HepG2 (cell line): ENCODE results near the gene NDUFAF3. TPM values are rescaled to one million over a fixed set of nuclear protein-coding genes. Genes with fewer than 3 reads are reported as not detected.
A peak's percentile ranks its signal among the peaks of the same experiment; 100 is the strongest.

Experiments used
- ATAC-seq: fragments of 200-7000 bp; cut with Tn5 transposase; 3 replicates; pipeline ENCODE4 v1.9.1; 2020; ENCODE audit warnings: mild to moderate bottlenecking, moderate library complexity
- BruUV-seq: library from RNA; stranded (reverse); fragments of 400-500 nt; replicated peaks from 2 replicates; lab custom pipeline; 2021; lab: Mats Ljungman, UMichigan
- CTCF ChIA-PET: fragments of 300-600 bp; formaldehyde crosslinking; extraction: SDS; loops from one replicate; lab custom pipeline; 2021; ENCODE audit warnings: low total read pairs, inconsistent platforms, low intra/inter-chr PET ratio; lab: Yijun Ruan, JAX
- POLR2A ChIA-PET: fragments of 350-600 bp; sonication (Branson Sonifier 250); formaldehyde crosslinking; loops from one replicate; lab custom pipeline; 2020; ENCODE audit warnings: antibody characterized with exemption, inconsistent platforms; lab: Yijun Ruan, JAX
- DNase-seq: peaks from one replicate; pipeline ENCODE4 v3.0.0-alpha.2; 2015; ENCODE audit warnings: low spot score
- FAIRE-seq: peaks from 3 replicates; lab custom pipeline; 2011; peaks lifted over from hg19 to GRCh38; lab: Jason Lieb, UNC
- H2AFZ ChIP-seq: one replicate; pipeline ENCODE4 v1.6.1; 2011; ENCODE audit warnings: low read length, inconsistent platforms
- H3K27ac ChIP-seq: fragments of 300-600 bp; 3 replicates; pipeline ENCODE4 v1.8.0; 2011; ENCODE audit warnings: mixed run types, mild to moderate bottlenecking, mixed read lengths, low read length, inconsistent platforms; ENCODE audit not compliant: insufficient read depth; ENCODE audit errors: extremely low read length
- H3K27me3 ChIP-seq, 2 experiments: fragments of 200-600 bp in 1 of 2; 2 replicates in 1 of 2; 3 replicates in 1 of 2; pipeline versions ENCODE4 v1.6.0 to v1.8.0; 2011; ENCODE audit warnings: low read length in 2 of 2, mild to moderate bottlenecking in 2 of 2, moderate library complexity in 2 of 2, inconsistent platforms in 1 of 2; ENCODE audit not compliant: insufficient read depth in 2 of 2, control insufficient read depth in 1 of 2
- H3K36me3 ChIP-seq, 2 experiments: fragments of 200-600 bp in 1 of 2; replicated peaks in 1 of 2; 2 replicates in 1 of 2; 3 replicates in 1 of 2; pipeline versions ENCODE4 v1.5.1 to v1.8.0; 2011; ENCODE audit warnings: low read length in 2 of 2, inconsistent platforms in 1 of 2; ENCODE audit not compliant: insufficient read depth in 2 of 2, control insufficient read depth in 1 of 2
- H3K4me1 ChIP-seq: 2 replicates; pipeline ENCODE4 v1.5.1; 2012; ENCODE audit warnings: low read length, inconsistent platforms; ENCODE audit not compliant: insufficient read depth
- H3K4me2 ChIP-seq: 2 replicates; pipeline ENCODE4 v1.6.0; 2011; ENCODE audit warnings: low read depth, low read length, inconsistent platforms
- H3K4me3 ChIP-seq, 3 experiments: fragments of 200-600 bp in 1 of 3; sonication (generic), shearing (Covaris generic) in 1 of 3; replicated peaks in 1 of 3; 2 replicates each; pipeline ENCODE4 v1.5.1; 2011 to 2016; ENCODE audit warnings: low read length in 3 of 3, inconsistent platforms in 2 of 3, low read depth in 2 of 3, mild to moderate bottlenecking in 2 of 3, control low read depth in 1 of 3, mixed read lengths in 1 of 3; ENCODE audit not compliant: insufficient read depth in 1 of 3
- H3K79me2 ChIP-seq: one replicate; pipeline ENCODE4 v1.6.1; 2011; ENCODE audit warnings: low read length, inconsistent platforms; ENCODE audit not compliant: insufficient read depth
- H3K9ac ChIP-seq: 2 replicates; pipeline ENCODE4 v1.6.0; 2011; ENCODE audit warnings: mild to moderate bottlenecking, low read depth, low read length, inconsistent platforms; ENCODE audit not compliant: insufficient read depth
- H3K9me3 ChIP-seq: 2 replicates; pipeline ENCODE4 v1.5.1; 2012; ENCODE audit warnings: mild to moderate bottlenecking, low read length
- H4K20me1 ChIP-seq: 2 replicates; pipeline ENCODE4 v1.6.0; 2011; ENCODE audit warnings: inconsistent platforms, mild to moderate bottlenecking, low read length, moderate library complexity; ENCODE audit not compliant: insufficient read depth
- BORCS8-MEF2B ChIP-seq: sonication (generic); formaldehyde crosslinking; IDR thresholded peaks from 2 replicates; pipeline ENCODE4 v1.8.0; 2022; ENCODE audit warnings: mild to moderate bottlenecking, missing genetic modification reagents
- CREM ChIP-seq, 2 experiments: sonication (generic) in 1 of 2; formaldehyde crosslinking in 1 of 2; IDR thresholded peaks; 2 replicates each; pipeline versions ENCODE4 v1.4.0 to v1.6.1; 2016 to 2020; ENCODE audit warnings: antibody characterized with exemption in 1 of 2, mild to moderate bottlenecking in 1 of 2, missing genetic modification reagents in 1 of 2
- FOXP1 ChIP-seq, 2 experiments: fragments of 450-650 bp in 1 of 2; IDR thresholded peaks; 2 replicates each; pipeline ENCODE4 v1.6.1; 2017 to 2018; ENCODE audit warnings: antibody characterized with exemption in 1 of 2
- GABPB1 ChIP-seq: IDR thresholded peaks from 2 replicates; pipeline ENCODE4 v1.6.1; 2016; ENCODE audit warnings: mild to moderate bottlenecking, missing genetic modification reagents, moderate library complexity, missing compliant biosample characterization
- HCFC1 ChIP-seq: fragments of 150-350 bp; IDR thresholded peaks from 2 replicates; pipeline ENCODE4 v1.6.1; 2014; ENCODE audit warnings: low read depth, low read length
- HNRNPLL ChIP-seq: fragments of 200-400 bp; formaldehyde crosslinking; IDR thresholded peaks from 2 replicates; pipeline ENCODE4 v1.6.1; 2017; ENCODE audit warnings: mild to moderate bottlenecking, low read depth, low read length; ENCODE audit not compliant: poor library complexity, severe bottlenecking
- KDM4B ChIP-seq: sonication (generic); formaldehyde crosslinking; IDR thresholded peaks from 2 replicates; pipeline ENCODE4 v1.4.0; 2020; ENCODE audit warnings: missing genetic modification reagents
- KDM5A ChIP-seq: fragments of 200-600 bp; sonication (generic); IDR thresholded peaks from 2 replicates; pipeline ENCODE4 v1.7.0; 2018; ENCODE audit warnings: antibody characterized with exemption, mild to moderate bottlenecking, low read length, borderline replicate concordance
- KMT2A ChIP-seq: sonication (generic); formaldehyde crosslinking; IDR thresholded peaks from 2 replicates; pipeline ENCODE4 v1.4.0; 2020; ENCODE audit warnings: missing genetic modification reagents
- MED13 ChIP-seq: sonication (generic); formaldehyde crosslinking; IDR thresholded peaks from 2 replicates; pipeline ENCODE4 v1.5.0; 2020; ENCODE audit warnings: missing genetic modification reagents
- NFKB2 ChIP-seq: sonication (generic); formaldehyde crosslinking; IDR thresholded peaks from 2 replicates; pipeline ENCODE4 v1.4.0; 2020; ENCODE audit warnings: missing genetic modification reagents, borderline replicate concordance
- NR2C2 ChIP-seq: sonication (generic); formaldehyde crosslinking; IDR thresholded peaks from 2 replicates; pipeline ENCODE4 v1.4.0; 2020; ENCODE audit warnings: missing genetic modification reagents, mild to moderate bottlenecking, moderate library complexity, borderline replicate concordance
- PHF20 ChIP-seq: sonication (generic); formaldehyde crosslinking; IDR thresholded peaks from 2 replicates; pipeline ENCODE4 v1.5.0; 2020; ENCODE audit warnings: mild to moderate bottlenecking, missing genetic modification reagents
- TAF1 ChIP-seq: sonication (generic); formaldehyde crosslinking; IDR thresholded peaks from 2 replicates; pipeline ENCODE4 v1.4.0; 2020; ENCODE audit warnings: missing genetic modification reagents
- XBP1 ChIP-seq: sonication (generic); formaldehyde crosslinking; IDR thresholded peaks from 2 replicates; pipeline ENCODE4 v1.5.0; 2020; ENCODE audit warnings: missing genetic modification reagents
- YEATS4 ChIP-seq: sonication (generic); formaldehyde crosslinking; IDR thresholded peaks from 2 replicates; pipeline ENCODE4 v1.4.0; 2020; ENCODE audit warnings: missing genetic modification reagents, borderline replicate concordance
- ZFP36L2 ChIP-seq: sonication (generic); formaldehyde crosslinking; IDR thresholded peaks from 2 replicates; pipeline ENCODE4 v1.4.0; 2020; ENCODE audit warnings: missing genetic modification reagents
- ZNF343 ChIP-seq: sonication (generic); formaldehyde crosslinking; IDR thresholded peaks from 2 replicates; pipeline ENCODE4 v1.4.0; 2020; ENCODE audit warnings: mild to moderate bottlenecking, missing genetic modification reagents
- WGBS: methylation state at CpG from one replicate; pipeline ENCODE4 v1.1.6; 2017; ENCODE audit warnings: low lambda C conversion rate; 5-methylcytosine and 5-hydroxymethylcytosine counted together
- in situ Hi-C: cut with HindIII; loops from 2 replicates; pipeline ENCODE4 v1.10.0; 2017; ENCODE audit warnings: low pct_unique_long_range_greater_than_20kb; ENCODE audit not compliant: extremely low pct_ligation_motif_present
- intact Hi-C: fragments of 100-400 bp; cut with micrococcal nuclease; formaldehyde crosslinking; loops from one replicate; pipeline ENCODE4 v1.10.0; 2022; ENCODE audit not compliant: unreplicated experiment
- polyA plus RNA-seq, 8 experiments: library from polyadenylated mRNA; depleted of rRNA in 3 of 8; stranded (reverse) in 7 of 8; unstranded in 1 of 8; fragments of >200 nt; fragmentation: Illumina TruSeq in 4 of 8; extraction: Trizol in 4 of 8; gene quantifications; 2 replicates each; pipeline versions ENCODE4 v1.2.1 to v1.2.3, GENCODE V29; 2011 to 2016; ENCODE audit warnings: low read depth in 4 of 8, missing spikeins in 1 of 8, mixed read lengths in 1 of 8; ENCODE audit not compliant: insufficient read depth in 1 of 8
- total RNA-seq, 5 experiments: library from RNA; depleted of rRNA; stranded (reverse); fragments of >200 nt; fragmentation: Illumina TruSeq; extraction: Trizol; gene quantifications; 2 replicates each; pipeline ENCODE4 v1.2.3, GENCODE V29; 2016; ENCODE audit warnings: low read depth in 1 of 5
- TF ChIP-seq, protein P1 (sequence below): sonication (generic); formaldehyde crosslinking; IDR thresholded peaks from 2 replicates; pipeline ENCODE4 v1.5.1; 2020; ENCODE audit warnings: mild to moderate bottlenecking, moderate library complexity, missing genetic modification reagents
- TF ChIP-seq, protein P2 (sequence below), 2 experiments: sonication (generic) in 1 of 2; formaldehyde crosslinking in 1 of 2; IDR thresholded peaks; 2 replicates each; pipeline versions ENCODE4 v1.4.0 to v1.6.1; 2018 to 2020; ENCODE audit warnings: missing genetic modification reagents in 2 of 2, borderline replicate concordance in 1 of 2, low read depth in 1 of 2, mild to moderate bottlenecking in 1 of 2, missing biosample characterization in 1 of 2
- TF ChIP-seq, protein P3 (sequence below): sonication (generic); formaldehyde crosslinking; IDR thresholded peaks from 2 replicates; pipeline ENCODE4 v1.9.0; 2022; ENCODE audit warnings: missing genetic modification reagents, mild to moderate bottlenecking, borderline replicate concordance

The NDUFAF3 gene
- total and polyA plus RNA-seq, 2 of the 13 experiments (the other 11 are each of a cell fraction or from before 2014, with no cell fraction given): 39.0 to 50.0 TPM

DNA sequence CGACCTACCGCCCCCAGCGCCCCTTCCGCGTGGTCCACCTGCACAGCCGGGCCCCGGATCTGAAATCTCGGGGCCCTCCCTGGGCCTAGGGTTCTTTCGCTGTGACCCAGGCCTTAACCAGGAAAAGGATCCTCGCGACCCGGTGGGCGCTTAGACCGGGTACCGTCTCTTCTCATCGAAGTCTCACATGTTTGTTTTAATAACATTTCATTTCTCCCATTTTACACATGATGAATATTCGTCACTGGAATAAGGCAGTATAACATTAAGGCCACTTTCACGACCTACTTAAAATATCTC, 3.3 kb upstream of the NDUFAF3 start:
- no peak overlapping the region for H2AFZ ChIP-seq
- H3K36me3 ChIP-seq: peaks cover 11 to 28% of the 10 kb centered on the region in 2 experiments
- no TSS peak for BruUV-seq
- intact Hi-C loops: no loop called here
- DNase-seq: no peak
- ChIA-PET CTCF (no interaction called here), POLR2A (interaction anchor here (2.0 to 11.1 kb wide), 3 partner anchors 9 to 75 kb away, joined by 10 to 280 read pairs (median 10); partner anchors contain the start of genes IMPDH2, QRICH1 and WDR6)
- no peaks in the 10 kb centered on the region; a peak in 1 of 5 replicates for H3K27me3 ChIP-seq
- H3K4me3 ChIP-seq: peak overlapping the region; percentile 68 to 96 (median 84)
- peaks cover 27% of the 10 kb centered on the region for H3K79me2 ChIP-seq
- H3K4me1 ChIP-seq: peaks cover 33% of the 10 kb centered on the region
- ATAC-seq: no peak
- in situ Hi-C loops: no loop called here
- FAIRE-seq: no peak
- peak overlapping the region; percentile 73 for H3K9ac ChIP-seq
- peaks cover 10% of the 10 kb centered on the region; the same call in 1 of the 2 replicates for H4K20me1 ChIP-seq
- 2% methylated on average over 14 of the region's 18 CpGs for WGBS
- peak overlapping the region; percentile 89 for H3K4me2 ChIP-seq
- H3K9me3 ChIP-seq: no peaks in the 10 kb centered on the region
- H3K27ac ChIP-seq: peak overlapping the region; percentile 55
- TF ChIP-seq XBP1 (CRISPR knock-in tag): no peak
- TF ChIP-seq ZFP36L2 (CRISPR knock-in tag): no peak
- TF ChIP-seq MED13 (CRISPR knock-in tag): no peak
- TF ChIP-seq, protein P1, sequence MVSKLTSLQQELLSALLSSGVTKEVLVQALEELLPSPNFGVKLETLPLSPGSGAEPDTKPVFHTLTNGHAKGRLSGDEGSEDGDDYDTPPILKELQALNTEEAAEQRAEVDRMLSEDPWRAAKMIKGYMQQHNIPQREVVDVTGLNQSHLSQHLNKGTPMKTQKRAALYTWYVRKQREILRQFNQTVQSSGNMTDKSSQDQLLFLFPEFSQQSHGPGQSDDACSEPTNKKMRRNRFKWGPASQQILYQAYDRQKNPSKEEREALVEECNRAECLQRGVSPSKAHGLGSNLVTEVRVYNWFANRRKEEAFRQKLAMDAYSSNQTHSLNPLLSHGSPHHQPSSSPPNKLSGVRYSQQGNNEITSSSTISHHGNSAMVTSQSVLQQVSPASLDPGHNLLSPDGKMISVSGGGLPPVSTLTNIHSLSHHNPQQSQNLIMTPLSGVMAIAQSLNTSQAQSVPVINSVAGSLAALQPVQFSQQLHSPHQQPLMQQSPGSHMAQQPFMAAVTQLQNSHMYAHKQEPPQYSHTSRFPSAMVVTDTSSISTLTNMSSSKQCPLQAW (CRISPR knock-in tag): peak; percentile 6; the same call in 1 of the 2 replicates
- TF ChIP-seq, protein P2, sequence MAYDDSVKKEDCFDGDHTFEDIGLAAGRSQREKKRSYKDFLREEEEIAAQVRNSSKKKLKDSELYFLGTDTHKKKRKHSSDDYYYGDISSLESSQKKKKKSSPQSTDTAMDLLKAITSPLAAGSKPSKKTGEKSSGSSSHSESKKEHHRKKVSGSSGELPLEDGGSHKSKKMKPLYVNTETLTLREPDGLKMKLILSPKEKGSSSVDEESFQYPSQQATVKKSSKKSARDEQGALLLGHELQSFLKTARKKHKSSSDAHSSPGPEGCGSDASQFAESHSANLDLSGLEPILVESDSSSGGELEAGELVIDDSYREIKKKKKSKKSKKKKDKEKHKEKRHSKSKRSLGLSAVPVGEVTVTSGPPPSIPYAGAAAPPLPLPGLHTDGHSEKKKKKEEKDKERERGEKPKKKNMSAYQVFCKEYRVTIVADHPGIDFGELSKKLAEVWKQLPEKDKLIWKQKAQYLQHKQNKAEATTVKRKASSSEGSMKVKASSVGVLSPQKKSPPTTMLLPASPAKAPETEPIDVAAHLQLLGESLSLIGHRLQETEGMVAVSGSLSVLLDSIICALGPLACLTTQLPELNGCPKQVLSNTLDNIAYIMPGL (CRISPR knock-in tag; IDR thresholded peaks at IDR 0.05; ENCODE audit: borderline replicate concordance in 1 of 2, low read depth in 1 of 2): 0 out of 4 replicates have a peak, but pooled peaks of 1 of the 2 experiments have one; percentile 15
- no peak for TF ChIP-seq ZNF343 (CRISPR knock-in tag)
- TF ChIP-seq PHF20 (CRISPR knock-in tag): 0 out of 2 replicates have a peak, but pooled peaks have one; percentile 67
- TF ChIP-seq HNRNPLL: no peak
- TF ChIP-seq HCFC1: no peak
- TF ChIP-seq TAF1 (CRISPR knock-in tag): no peak
- peak; percentile 44; the same call in 1 of the 2 replicates for TF ChIP-seq GABPB1 (CRISPR knock-in tag)
- TF ChIP-seq KDM5A: peak; percentile 8; the same call in 1 of the 2 replicates
- TF ChIP-seq, protein P3, sequence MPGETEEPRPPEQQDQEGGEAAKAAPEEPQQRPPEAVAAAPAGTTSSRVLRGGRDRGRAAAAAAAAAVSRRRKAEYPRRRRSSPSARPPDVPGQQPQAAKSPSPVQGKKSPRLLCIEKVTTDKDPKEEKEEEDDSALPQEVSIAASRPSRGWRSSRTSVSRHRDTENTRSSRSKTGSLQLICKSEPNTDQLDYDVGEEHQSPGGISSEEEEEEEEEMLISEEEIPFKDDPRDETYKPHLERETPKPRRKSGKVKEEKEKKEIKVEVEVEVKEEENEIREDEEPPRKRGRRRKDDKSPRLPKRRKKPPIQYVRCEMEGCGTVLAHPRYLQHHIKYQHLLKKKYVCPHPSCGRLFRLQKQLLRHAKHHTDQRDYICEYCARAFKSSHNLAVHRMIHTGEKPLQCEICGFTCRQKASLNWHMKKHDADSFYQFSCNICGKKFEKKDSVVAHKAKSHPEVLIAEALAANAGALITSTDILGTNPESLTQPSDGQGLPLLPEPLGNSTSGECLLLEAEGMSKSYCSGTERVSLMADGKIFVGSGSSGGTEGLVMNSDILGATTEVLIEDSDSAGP: no peak
- TF ChIP-seq NFKB2 (CRISPR knock-in tag): no peak
- no peak for TF ChIP-seq FOXP1 (IDR thresholded peaks at IDR 0.05)
- TF ChIP-seq FOXP1 (CRISPR knock-in tag; IDR thresholded peaks at IDR 0.05): no peak
- peak; percentile 27; the same call in 1 of the 2 replicates for TF ChIP-seq YEATS4 (CRISPR knock-in tag)
- no peak for TF ChIP-seq KDM4B (CRISPR knock-in tag)
- TF ChIP-seq NR2C2 (CRISPR knock-in tag): peak; percentile 9; the same call in 1 of the 2 replicates
- no peak for TF ChIP-seq BORCS8-MEF2B (CRISPR knock-in tag)
- no peak for TF ChIP-seq KMT2A (CRISPR knock-in tag)
- 0 out of 2 replicates have a peak, but pooled peaks have one; percentile 14 for TF ChIP-seq CREM (IDR thresholded peaks at IDR 0.05)
- TF ChIP-seq CREM (CRISPR knock-in tag; IDR thresholded peaks at IDR 0.05): no peak
